Measurements from ENCODE around the gene STX8.

The STX8 gene

DNA sequence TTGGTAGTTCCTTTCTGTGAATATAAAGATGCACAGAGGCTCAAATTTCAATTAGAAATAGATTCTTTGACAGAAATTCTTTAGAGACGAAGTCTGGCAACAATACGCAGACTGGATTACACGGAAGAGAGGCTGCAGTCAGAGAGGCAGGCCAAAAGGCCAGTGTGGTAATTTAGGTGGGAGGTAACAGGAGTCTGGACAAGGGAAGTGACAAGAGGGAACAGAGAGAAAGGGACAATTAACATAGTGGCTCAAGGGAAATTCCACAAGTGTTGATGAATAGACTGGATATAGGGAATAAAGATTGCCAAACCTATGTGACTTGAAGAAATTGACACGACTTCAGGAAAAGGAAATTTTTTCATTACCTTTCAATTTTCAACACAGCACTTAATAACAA is 54.6 kb downstream of the STX8 start:
- Histone ChIP-seq H3K27ac (ENCODE audit: extremely low read depth, low read depth, low read length) (no peak overlapping the region), H3K36me3 (ENCODE audit: control insufficient read depth in 2 of 2, insufficient read depth in 1 of 2, low read length in 2 of 2) (no peaks in the 10 kb centered on the region), H3K4me1 (ENCODE audit: control insufficient read depth, insufficient read depth, low read length) (peaks cover 10% of the 10 kb centered on the region), H3K9me3 (ENCODE audit: control insufficient read depth, insufficient read depth, low read depth, low read length) (no peaks in the 10 kb centered on the region), H3K4me3 (ENCODE audit: low read depth, low read length) (no peak overlapping the region)
- TF ChIP-seq ZNF48 (tag by site-specific recombination; IDR thresholded peaks at IDR 0.05) = no peak
- TF ChIP-seq ZNF580 (tag by site-specific recombination; IDR thresholded peaks at IDR 0.05) = no peak
- TF ChIP-seq ZNF18 (tag by site-specific recombination; IDR thresholded peaks at IDR 0.05) = no peak
- TF ChIP-seq ZNF561 (tag by site-specific recombination; IDR thresholded peaks at IDR 0.05; ENCODE audit: borderline replicate concordance) = no peak
- TF ChIP-seq, protein P1, sequence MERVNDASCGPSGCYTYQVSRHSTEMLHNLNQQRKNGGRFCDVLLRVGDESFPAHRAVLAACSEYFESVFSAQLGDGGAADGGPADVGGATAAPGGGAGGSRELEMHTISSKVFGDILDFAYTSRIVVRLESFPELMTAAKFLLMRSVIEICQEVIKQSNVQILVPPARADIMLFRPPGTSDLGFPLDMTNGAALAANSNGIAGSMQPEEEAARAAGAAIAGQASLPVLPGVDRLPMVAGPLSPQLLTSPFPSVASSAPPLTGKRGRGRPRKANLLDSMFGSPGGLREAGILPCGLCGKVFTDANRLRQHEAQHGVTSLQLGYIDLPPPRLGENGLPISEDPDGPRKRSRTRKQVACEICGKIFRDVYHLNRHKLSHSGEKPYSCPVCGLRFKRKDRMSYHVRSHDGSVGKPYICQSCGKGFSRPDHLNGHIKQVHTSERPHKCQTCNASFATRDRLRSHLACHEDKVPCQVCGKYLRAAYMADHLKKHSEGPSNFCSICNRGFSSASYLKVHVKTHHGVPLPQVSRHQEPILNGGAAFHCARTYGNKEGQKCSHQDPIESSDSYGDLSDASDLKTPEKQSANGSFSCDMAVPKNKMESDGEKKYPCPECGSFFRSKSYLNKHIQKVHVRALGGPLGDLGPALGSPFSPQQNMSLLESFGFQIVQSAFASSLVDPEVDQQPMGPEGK (tag by site-specific recombination; IDR thresholded peaks at IDR 0.05) = no peak
- no peak for TF ChIP-seq ZNF585B (tag by site-specific recombination; IDR thresholded peaks at IDR 0.05)
- TF ChIP-seq ZNF341 (tag by site-specific recombination; IDR thresholded peaks at IDR 0.05; ENCODE audit: low read depth) = no peak
- TF ChIP-seq PRDM2 (tag by site-specific recombination; IDR thresholded peaks at IDR 0.05; ENCODE audit: borderline replicate concordance) = no peak
- no peak for TF ChIP-seq ZNF184 (tag by site-specific recombination; IDR thresholded peaks at IDR 0.05)
- TF ChIP-seq TRIM28 (IDR thresholded peaks at IDR 0.05; ENCODE audit: borderline replicate concordance, low read length) = no peak
- TF ChIP-seq ZNF670 (tag by site-specific recombination; IDR thresholded peaks at IDR 0.05; ENCODE audit: low read depth) = no peak
- TF ChIP-seq, protein P2, sequence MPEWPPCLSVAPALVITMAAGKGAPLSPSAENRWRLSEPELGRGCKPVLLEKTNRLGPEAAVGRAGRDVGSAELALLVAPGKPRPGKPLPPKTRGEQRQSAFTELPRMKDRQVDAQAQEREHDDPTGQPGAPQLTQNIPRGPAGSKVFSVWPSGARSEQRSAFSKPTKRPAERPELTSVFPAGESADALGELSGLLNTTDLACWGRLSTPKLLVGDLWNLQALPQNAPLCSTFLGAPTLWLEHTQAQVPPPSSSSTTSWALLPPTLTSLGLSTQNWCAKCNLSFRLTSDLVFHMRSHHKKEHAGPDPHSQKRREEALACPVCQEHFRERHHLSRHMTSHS (tag by site-specific recombination; IDR thresholded peaks at IDR 0.05) = no peak
- TF ChIP-seq SCRT2 (tag by site-specific recombination; IDR thresholded peaks at IDR 0.05) = no peak
- no peak for TF ChIP-seq ZSCAN18 (tag by site-specific recombination; IDR thresholded peaks at IDR 0.05)
- no peak for TF ChIP-seq ZNF791 (tag by site-specific recombination; IDR thresholded peaks at IDR 0.05)
- no peak for TF ChIP-seq ZNF747 (tag by site-specific recombination; IDR thresholded peaks at IDR 0.05)
- no peak for TF ChIP-seq YY1 (tag by site-specific recombination; IDR thresholded peaks at IDR 0.05)
- no peak for TF ChIP-seq ZBTB1 (tag by site-specific recombination; IDR thresholded peaks at IDR 0.05)
- no peak for TF ChIP-seq ZNF433 (tag by site-specific recombination; IDR thresholded peaks at IDR 0.05; ENCODE audit: low read depth)
- no peak for TF ChIP-seq ZNF654 (tag by site-specific recombination; IDR thresholded peaks at IDR 0.05; ENCODE audit: low read depth)
- ChIA-PET POLR2A (no interaction called here), CTCF (interaction anchor here (0.7 to 3.5 kb wide), 11 partner anchors 10 to 652 kb away, joined by 3 to 18 read pairs (median 5); no protein-coding TSS in a partner anchor)

Measured in HEK293 (cell line).